Smooth muscle cell (in vitro differentiated cells): Measurements from ENCODE around the gene SOBP. TPM values are rescaled to one million over a fixed set of nuclear protein-coding genes. Genes with fewer than 3 reads are reported as not detected.

ENCODE experiments used
- DNase-seq: peaks from one replicate; lab custom pipeline; 2025; ENCODE audit not compliant: unreplicated experiment; lab: John Stamatoyannopoulos, UW
- H2AFZ ChIP-seq: fragments of 200-600 bp; sonication (generic); 2 replicates; pipeline ENCODE4 v1.6.0; 2016; ENCODE audit warnings: antibody characterized with exemption, low read depth, mild to moderate bottlenecking
- H3F3A ChIP-seq: fragments of 200-600 bp; sonication (generic); 2 replicates; pipeline ENCODE4 v1.6.0; 2017; ENCODE audit warnings: antibody characterized with exemption, low read depth
- H3K27ac ChIP-seq: fragments of 200-600 bp; sonication (generic); 2 replicates; pipeline ENCODE4 v1.5.1; 2016; ENCODE audit warnings: low read depth, mild to moderate bottlenecking
- H3K27me3 ChIP-seq: fragments of 200-600 bp; sonication (generic); 2 replicates; pipeline ENCODE4 v1.6.1; 2016; ENCODE audit warnings: low read depth, mild to moderate bottlenecking
- H3K36me3 ChIP-seq: fragments of 200-600 bp; sonication (generic); 2 replicates; pipeline ENCODE4 v1.5.1; 2016; ENCODE audit warnings: low read depth
- H3K4me1 ChIP-seq: fragments of 200-600 bp; sonication (generic); 2 replicates; pipeline ENCODE4 v1.5.1; 2016; ENCODE audit warnings: low read depth
- H3K4me2 ChIP-seq: fragments of 200-600 bp; sonication (generic); 2 replicates; pipeline ENCODE4 v1.6.0; 2016; ENCODE audit warnings: mild to moderate bottlenecking
- H3K4me3 ChIP-seq: fragments of 200-600 bp; sonication (generic); 2 replicates; pipeline ENCODE4 v1.5.1; 2016; ENCODE audit warnings: mild to moderate bottlenecking
- H3K79me2 ChIP-seq: fragments of 200-600 bp; sonication (generic); 2 replicates; pipeline ENCODE4 v1.6.0; 2016; ENCODE audit warnings: low read depth, mild to moderate bottlenecking
- H3K9ac ChIP-seq: fragments of 200-600 bp; sonication (generic); 2 replicates; pipeline ENCODE4 v1.6.0; 2016; ENCODE audit warnings: low read depth
- H3K9me3 ChIP-seq: fragments of 200-600 bp; sonication (generic); replicated peaks from 2 replicates; pipeline ENCODE4 v1.5.1; 2016; ENCODE audit warnings: low read depth
- H4K20me1 ChIP-seq: fragments of 200-600 bp; sonication (generic); 2 replicates; pipeline ENCODE4 v1.6.0; 2016; ENCODE audit warnings: low read depth
- WGBS: methylation state at CpG from one replicate; pipeline ENCODE4 v1.1.7; 2016; ENCODE audit warnings: low lambda C conversion rate; 5-methylcytosine and 5-hydroxymethylcytosine counted together
- polyA plus RNA-seq: library from polyadenylated mRNA; unstranded; fragments of >200 nt; fragmentation: Nextera tagmentation; extraction: Ambion mirVana; gene quantifications from 2 replicates; pipeline ENCODE4 v1.2.1, GENCODE V29; 2016
- total RNA-seq: library from RNA; depleted of rRNA; stranded (reverse); fragments of >200 nt; gene quantifications from 2 replicates; pipeline ENCODE4 v1.2.3, GENCODE V29; 2014
- TF ChIP-seq, protein P1 (sequence below): fragments of 200-600 bp; sonication (generic); IDR thresholded peaks from 2 replicates; pipeline ENCODE4 v1.5.1; 2017; ENCODE audit warnings: borderline replicate concordance, mild to moderate bottlenecking, antibody characterized with exemption; ENCODE audit not compliant: insufficient read depth, poor library complexity, severe bottlenecking

The SOBP gene
- total and polyA plus RNA-seq, 2 experiments from 2014 or later, result 0.67 to 4.0 TPM

DNA sequence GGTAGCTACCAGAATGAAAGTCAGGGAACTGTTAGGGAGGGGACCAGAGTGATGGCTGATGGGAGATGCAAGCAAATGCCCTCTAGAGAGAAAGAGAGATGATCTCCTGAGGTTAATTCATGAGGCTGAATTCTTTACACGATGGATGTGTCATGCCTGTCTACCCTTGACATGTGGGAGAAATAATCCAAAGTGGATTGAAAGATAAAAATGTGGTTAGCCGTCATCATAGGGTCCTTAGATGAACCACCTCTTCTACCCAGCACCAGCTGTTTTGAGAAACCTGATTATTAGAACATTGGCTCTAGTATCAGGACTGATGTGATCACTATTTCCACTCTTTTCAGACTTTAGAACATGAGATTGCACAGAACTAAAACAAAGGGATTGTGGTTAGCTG, 53.6 kb downstream of the SOBP start:
- no peak overlapping the region for H3K4me2 ChIP-seq

DNA sequence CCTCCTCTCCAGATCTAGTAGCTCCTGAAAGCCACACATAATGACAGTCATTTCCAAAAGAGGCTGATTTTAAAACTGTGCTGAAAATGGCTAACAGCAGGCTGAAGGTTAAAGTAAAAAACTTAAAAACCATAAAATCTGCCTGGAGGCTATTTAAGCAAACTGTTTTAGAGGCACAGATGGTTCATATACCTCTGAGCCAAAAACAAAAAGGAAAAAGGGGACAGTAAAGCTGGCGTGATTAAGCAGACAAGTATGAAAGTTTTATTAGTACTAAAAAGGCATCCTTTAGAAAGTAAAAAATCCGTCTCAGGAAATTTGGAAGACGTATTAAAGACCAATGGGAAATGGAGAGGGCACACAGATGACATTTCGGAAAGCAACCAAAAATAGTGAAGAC, 55.8 kb downstream of the SOBP start:
- no peak for DNase-seq
- no peaks in the 10 kb centered on the region for H3K4me1 ChIP-seq
- H3K4me2 ChIP-seq, result no peak overlapping the region
- TF ChIP-seq, protein P1, sequence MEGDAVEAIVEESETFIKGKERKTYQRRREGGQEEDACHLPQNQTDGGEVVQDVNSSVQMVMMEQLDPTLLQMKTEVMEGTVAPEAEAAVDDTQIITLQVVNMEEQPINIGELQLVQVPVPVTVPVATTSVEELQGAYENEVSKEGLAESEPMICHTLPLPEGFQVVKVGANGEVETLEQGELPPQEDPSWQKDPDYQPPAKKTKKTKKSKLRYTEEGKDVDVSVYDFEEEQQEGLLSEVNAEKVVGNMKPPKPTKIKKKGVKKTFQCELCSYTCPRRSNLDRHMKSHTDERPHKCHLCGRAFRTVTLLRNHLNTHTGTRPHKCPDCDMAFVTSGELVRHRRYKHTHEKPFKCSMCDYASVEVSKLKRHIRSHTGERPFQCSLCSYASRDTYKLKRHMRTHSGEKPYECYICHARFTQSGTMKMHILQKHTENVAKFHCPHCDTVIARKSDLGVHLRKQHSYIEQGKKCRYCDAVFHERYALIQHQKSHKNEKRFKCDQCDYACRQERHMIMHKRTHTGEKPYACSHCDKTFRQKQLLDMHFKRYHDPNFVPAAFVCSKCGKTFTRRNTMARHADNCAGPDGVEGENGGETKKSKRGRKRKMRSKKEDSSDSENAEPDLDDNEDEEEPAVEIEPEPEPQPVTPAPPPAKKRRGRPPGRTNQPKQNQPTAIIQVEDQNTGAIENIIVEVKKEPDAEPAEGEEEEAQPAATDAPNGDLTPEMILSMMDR, result no peak
- H3K9me3 ChIP-seq, result no peaks in the 10 kb centered on the region
- 68% methylated on average over 4 of the region's 4 CpGs for WGBS
- H3K9ac ChIP-seq, result no peak overlapping the region
- H3K4me3 ChIP-seq, result no peak overlapping the region
- no peaks in the 10 kb centered on the region for H3F3A ChIP-seq
- no peak overlapping the region for H3K27ac ChIP-seq
- H4K20me1 ChIP-seq, result no peaks in the 10 kb centered on the region
- no peak overlapping the region for H2AFZ ChIP-seq
- H3K27me3 ChIP-seq, result no peaks in the 10 kb centered on the region
- no peaks in the 10 kb centered on the region for H3K36me3 ChIP-seq
- H3K79me2 ChIP-seq, result no peaks in the 10 kb centered on the region

More for the DNA sequence above, 53.6 kb downstream of the SOBP start:
- Histone ChIP-seq H3K27me3 (no peaks in the 10 kb centered on the region), H3K27ac (no peak overlapping the region), H3K36me3 (no peaks in the 10 kb centered on the region), H3K9me3 (no peaks in the 10 kb centered on the region), H3K4me3 (no peak overlapping the region), H3K4me1 (peaks cover 14% of the 10 kb centered on the region), H2AFZ (no peak overlapping the region), H3F3A (no peaks in the 10 kb centered on the region), H3K79me2 (no peaks in the 10 kb centered on the region), H4K20me1 (no peaks in the 10 kb centered on the region), H3K9ac (no peak overlapping the region)
- WGBS, result 73% methylated on average over 2 of the region's 2 CpGs
- DNase-seq, result no peak
- TF ChIP-seq, protein P1, result no peak

DNA sequence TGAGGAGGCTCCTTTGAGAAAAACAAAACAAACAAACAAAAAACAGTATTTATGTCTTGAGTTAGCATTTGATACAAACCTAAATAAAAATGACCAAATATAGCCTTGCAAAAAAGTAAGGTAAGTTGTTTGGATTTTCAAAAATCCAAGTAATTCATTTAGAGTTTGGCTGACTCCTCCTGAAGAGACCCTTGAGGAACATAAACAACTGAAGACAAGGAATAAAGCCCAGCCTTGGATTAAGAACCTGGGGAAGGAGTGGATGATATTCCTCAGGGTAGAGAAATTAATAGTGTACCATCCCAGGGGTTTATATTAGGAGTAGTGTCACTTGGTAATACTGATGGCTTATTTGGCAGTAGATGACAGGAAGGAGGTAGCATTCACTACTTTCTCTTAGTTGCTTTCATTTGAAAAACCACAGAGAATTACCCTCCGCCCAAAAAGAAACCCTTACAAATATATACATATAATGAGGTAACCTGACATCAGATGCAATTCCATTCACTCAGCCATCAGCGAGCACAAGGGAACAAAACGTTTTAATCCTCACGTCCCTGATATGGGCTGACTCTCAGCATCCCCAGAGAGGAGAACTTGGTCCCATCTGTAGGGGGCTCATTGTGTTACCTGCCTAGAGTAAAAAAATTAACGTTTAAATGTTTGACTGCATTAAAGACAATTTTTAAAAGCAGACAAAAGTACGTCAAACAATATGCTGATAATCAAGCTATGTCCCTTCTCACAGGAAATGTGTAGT, 57.0 kb downstream of the SOBP start:
- H3K9ac ChIP-seq, result no peak overlapping the region
- WGBS, result 76% methylated on average over 6 of the region's 6 CpGs
- no peak for DNase-seq

More for the DNA sequence above, 57.0 kb downstream of the SOBP start:
- Histone ChIP-seq H3K27ac (no peak overlapping the region), H3K9me3 (no peaks in the 10 kb centered on the region), H3K4me2 (no peak overlapping the region), H3K36me3 (no peaks in the 10 kb centered on the region), H3K4me1 (no peaks in the 10 kb centered on the region), H3K79me2 (no peaks in the 10 kb centered on the region), H2AFZ (no peak overlapping the region), H3K4me3 (no peak overlapping the region), H3K27me3 (no peaks in the 10 kb centered on the region), H3F3A (no peaks in the 10 kb centered on the region), H4K20me1 (no peaks in the 10 kb centered on the region)
- TF ChIP-seq, protein P1, result no peak
